RPMI7951 (cell line): ENCODE measurements around the gene C8A. TPM values are rescaled to one million over a fixed set of nuclear protein-coding genes. Genes with fewer than 3 reads are reported as not detected.

Source experiments
- DNase-seq: peaks from one replicate; pipeline ENCODE4 v3.0.0-alpha.2; 2012; ENCODE audit warnings: low read depth
- total RNA-seq: library from RNA; depleted of rRNA; stranded (reverse); fragments of >200 nt; shearing (Covaris generic); gene quantifications from 2 replicates; pipeline ENCODE4 v1.2.3, GENCODE V29; 2014

C8A gene
- total RNA-seq, 1 experiment from 2014 or later: not detected

- DNase-seq: no peak
These were observed 72.6 kb downstream of the C8A start for GRCh38 chr1:56927171-56927570.

- DNase-seq: no peak
These were observed 73.4 kb downstream of the C8A start for GRCh38 chr1:56927986-56928385.

- no peak for DNase-seq
These were observed 74.9 kb downstream of the C8A start for GRCh38 chr1:56929492-56929891.

- no peak for DNase-seq
These were observed 76.6 kb downstream of the C8A start for GRCh38 chr1:56931211-56931610.

GRCh38 chr1:56931686-56932085 lies 77.1 kb downstream of the C8A start:
- DNase-seq: no peak

GRCh38 chr1:56933161-56933560 lies 78.6 kb downstream of the C8A start:
- no peak for DNase-seq

- DNase-seq: no peak
These were observed 79.0 kb downstream of the C8A start for GRCh38 chr1:56933606-56934005.

- no peak for DNase-seq
These were observed 79.9 kb downstream of the C8A start for GRCh38 chr1:56934430-56935060.

GRCh38 chr1:56938646-56939045 lies 84.0 kb downstream of the C8A start:
- DNase-seq: no peak

GRCh38 chr1:56939209-56939608 lies 84.6 kb downstream of the C8A start:
- DNase-seq: no peak

GRCh38 chr1:56940039-56940438 lies 85.4 kb downstream of the C8A start:
- no peak for DNase-seq

GRCh38 chr1:56948403-56949023 lies 93.9 kb downstream of the C8A start:
- no peak for DNase-seq

GRCh38 chr1:56952501-56952900 lies 97.9 kb downstream of the C8A start:
- no peak for DNase-seq

- DNase-seq: no peak
These were observed 98.8 kb downstream of the C8A start for GRCh38 chr1:56953386-56953785.

- no peak for DNase-seq
These were observed 100.1 kb downstream of the C8A start for GRCh38 chr1:56954664-56955063.

GRCh38 chr1:56957931-56958330 lies 103.3 kb downstream of the C8A start:
- no peak for DNase-seq

GRCh38 chr1:56958526-56958925 lies 103.9 kb downstream of the C8A start:
- DNase-seq: no peak

- DNase-seq: no peak
These were observed 106.8 kb downstream of the C8A start for GRCh38 chr1:56961426-56961825.

- DNase-seq: no peak
These were observed 109.1 kb downstream of the C8A start for GRCh38 chr1:56963667-56964066.

- no peak for DNase-seq
These were observed 109.9 kb downstream of the C8A start for GRCh38 chr1:56964349-56965017.

GRCh38 chr1:56965191-56965590 lies 110.6 kb downstream of the C8A start:
- no peak for DNase-seq

- no peak for DNase-seq
These were observed 111.5 kb downstream of the C8A start, which contains the start of gene C8B for GRCh38 chr1:56965916-56966697. C8B (minus strand) TSS chr1:56966015; CDS start chr1:56965948, 67 bp downstream.

GRCh38 chr1:56966698-56966999 lies 112.1 kb downstream of the C8A start:
- DNase-seq: no peak
